GM12801 (cell line): ENCODE measurements around the gene FOXF1.

ENCODE experiments used
- CTCF ChIP-seq: IDR thresholded peaks from one replicate; pipeline ENCODE4 v1.5.1; 2011; ENCODE audit warnings: control low read depth; ENCODE audit not compliant: insufficient read length; ENCODE audit errors: extremely low read depth

The FOXF1 gene

DNA sequence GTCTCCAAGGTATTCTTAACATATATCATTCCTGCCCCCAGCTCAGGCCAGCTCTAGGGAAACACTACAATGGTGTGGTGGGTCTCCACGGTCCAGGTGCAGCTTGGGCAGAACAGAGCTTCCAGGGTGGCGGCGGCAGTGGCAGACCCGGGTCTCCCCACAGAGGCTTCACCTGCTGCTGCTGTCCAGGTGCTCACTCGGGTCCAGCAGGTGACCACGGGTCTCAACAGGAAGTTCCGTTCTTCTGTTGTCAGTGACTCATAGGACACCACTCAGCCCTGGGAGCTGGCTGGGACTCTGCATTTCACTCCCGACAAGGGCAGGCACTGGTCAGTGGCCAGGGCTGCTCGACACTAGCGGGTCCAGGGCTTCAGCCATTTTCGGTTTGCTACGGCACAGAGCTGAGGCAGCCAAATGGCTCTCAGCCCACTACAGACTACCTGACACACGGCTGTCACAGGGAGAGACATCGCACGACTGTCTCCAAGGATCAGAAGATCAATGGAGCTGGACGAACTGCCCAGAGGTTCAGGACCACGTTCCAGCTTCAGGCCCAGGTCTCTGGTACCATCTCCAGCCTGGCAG is 28.0 kb downstream of the FOXF1 start:
- no peak for TF ChIP-seq CTCF

- no peak for TF ChIP-seq CTCF
Observed at GRCh38 chr16:86540894-86541293, 30.6 kb downstream of the FOXF1 start.

GRCh38 chr16:86541560-86541959 is 31.2 kb downstream of the FOXF1 start:
- no peak for TF ChIP-seq CTCF

- TF ChIP-seq CTCF, result no peak
Observed at GRCh38 chr16:86542756-86543750, 32.7 kb downstream of the FOXF1 start.

DNA sequence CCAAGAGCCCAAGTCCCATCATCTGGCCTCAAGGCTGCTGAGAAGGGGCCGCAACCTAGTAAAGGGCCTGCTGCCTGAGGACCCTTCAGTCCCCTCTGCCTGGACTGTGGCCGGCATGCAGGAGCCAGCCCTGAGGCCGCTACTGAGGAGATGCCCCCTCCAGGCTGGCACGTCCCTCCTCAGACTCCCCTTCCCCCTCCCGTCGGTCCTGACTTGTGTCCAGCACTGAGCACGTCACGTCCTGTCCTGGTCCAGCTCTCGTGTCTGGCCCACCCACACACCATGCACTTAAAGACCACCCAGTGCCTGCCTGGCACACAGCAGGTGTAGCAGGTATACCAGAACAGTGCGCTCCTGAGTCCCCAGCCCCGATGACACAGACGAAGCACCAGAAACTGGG is 35.2 kb downstream of the FOXF1 start:
- TF ChIP-seq CTCF, result no peak

- TF ChIP-seq CTCF, result no peak
Observed at GRCh38 chr16:86545954-86546637, 35.8 kb downstream of the FOXF1 start.

- TF ChIP-seq CTCF, result no peak
Observed at GRCh38 chr16:86546638-86547013, 36.3 kb downstream of the FOXF1 start.
